OCI-LY1 (cell line): ENCODE data around the gene KCTD16.

Experiments
- EZH2 ChIP-seq: fragments of 200-600 bp; sonication (generic), shearing (Covaris generic); IDR thresholded peaks from 2 replicates; pipeline ENCODE4 v1.8.0; 2017; ENCODE audit warnings: borderline replicate concordance, mixed run types, mild to moderate bottlenecking, antibody characterized with exemption, low read length, moderate library complexity, mixed read lengths
- TF ChIP-seq, protein P1 (sequence below): fragments of 200-600 bp; sonication (generic), shearing (Covaris generic); IDR thresholded peaks from 2 replicates; pipeline ENCODE4 v1.5.1; 2017; ENCODE audit warnings: mild to moderate bottlenecking, antibody characterized with exemption, low read length, moderate library complexity, mixed read lengths

DNA sequence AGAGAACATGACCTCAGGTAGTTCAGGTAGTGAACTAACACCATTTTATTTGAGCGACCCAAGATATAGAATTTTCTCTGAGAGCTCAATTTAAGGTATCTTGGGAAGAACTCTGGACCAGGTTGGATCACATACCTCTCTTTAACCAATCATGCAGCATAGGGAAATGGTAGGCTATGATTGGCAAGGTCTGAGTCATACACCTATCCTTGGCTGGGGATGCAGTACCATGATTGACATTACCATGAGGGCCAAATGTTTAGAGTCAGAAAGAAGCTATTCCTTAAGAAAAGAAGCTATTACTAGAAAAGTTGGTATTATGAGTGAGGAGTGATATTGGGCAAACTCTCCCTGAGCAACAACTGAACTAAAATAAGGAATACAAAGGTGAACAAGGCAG is 258.7 kb downstream of the KCTD16 start:
- TF ChIP-seq, protein P1, sequence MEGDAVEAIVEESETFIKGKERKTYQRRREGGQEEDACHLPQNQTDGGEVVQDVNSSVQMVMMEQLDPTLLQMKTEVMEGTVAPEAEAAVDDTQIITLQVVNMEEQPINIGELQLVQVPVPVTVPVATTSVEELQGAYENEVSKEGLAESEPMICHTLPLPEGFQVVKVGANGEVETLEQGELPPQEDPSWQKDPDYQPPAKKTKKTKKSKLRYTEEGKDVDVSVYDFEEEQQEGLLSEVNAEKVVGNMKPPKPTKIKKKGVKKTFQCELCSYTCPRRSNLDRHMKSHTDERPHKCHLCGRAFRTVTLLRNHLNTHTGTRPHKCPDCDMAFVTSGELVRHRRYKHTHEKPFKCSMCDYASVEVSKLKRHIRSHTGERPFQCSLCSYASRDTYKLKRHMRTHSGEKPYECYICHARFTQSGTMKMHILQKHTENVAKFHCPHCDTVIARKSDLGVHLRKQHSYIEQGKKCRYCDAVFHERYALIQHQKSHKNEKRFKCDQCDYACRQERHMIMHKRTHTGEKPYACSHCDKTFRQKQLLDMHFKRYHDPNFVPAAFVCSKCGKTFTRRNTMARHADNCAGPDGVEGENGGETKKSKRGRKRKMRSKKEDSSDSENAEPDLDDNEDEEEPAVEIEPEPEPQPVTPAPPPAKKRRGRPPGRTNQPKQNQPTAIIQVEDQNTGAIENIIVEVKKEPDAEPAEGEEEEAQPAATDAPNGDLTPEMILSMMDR = no peak
- TF ChIP-seq EZH2 = no peak
